ENCODE results near the gene TOR4A. TPM values are rescaled to one million over a fixed set of nuclear protein-coding genes. Genes with fewer than 3 reads are reported as not detected.

Gene TOR4A
- 7.6 TPM for polyA plus RNA-seq (ENCODE audit: insufficient read length)

DNA sequence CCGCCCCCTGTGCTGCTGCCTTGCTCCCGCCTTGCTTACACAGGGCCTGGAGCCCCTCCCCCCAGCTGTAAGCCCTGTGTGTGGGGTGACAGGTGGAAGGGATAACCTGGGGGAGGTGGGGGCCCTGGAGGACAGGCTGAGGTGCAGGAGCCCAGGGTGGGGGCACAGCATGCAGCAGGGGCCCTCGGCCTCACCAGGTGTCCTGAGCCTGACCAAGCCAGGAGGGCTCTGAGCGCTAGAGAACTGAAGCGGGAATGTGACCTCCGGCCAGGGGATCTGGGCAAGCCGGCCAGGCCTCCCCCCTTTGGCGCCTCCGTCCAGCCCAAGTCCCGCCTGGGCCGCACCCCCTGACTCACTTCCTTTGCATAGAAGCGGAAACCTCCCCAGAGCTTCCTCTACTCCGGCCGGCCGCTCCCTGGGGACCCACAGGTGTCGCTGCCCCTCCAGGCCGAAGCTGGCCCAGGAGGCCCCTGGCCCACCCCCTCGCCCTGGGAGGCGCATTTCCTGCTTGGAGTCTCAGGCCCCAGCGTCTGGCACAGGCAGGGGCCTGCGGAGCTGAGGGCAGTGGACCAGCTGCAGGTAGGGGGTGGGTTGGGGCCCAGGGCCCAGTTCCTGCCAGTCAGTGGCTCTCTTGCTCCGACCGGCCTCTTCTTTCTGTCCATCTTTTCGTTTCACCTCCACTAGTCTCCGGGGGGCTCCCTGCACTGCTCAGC, at the start of gene TOR4A:
TOR4A (plus strand) TSS at position 398 of the 713 bp plus-strand sequence. CDS start 964 bp downstream, outside the sequence.
- DNase-seq (ENCODE audit: low read depth) = no peak

DNA sequence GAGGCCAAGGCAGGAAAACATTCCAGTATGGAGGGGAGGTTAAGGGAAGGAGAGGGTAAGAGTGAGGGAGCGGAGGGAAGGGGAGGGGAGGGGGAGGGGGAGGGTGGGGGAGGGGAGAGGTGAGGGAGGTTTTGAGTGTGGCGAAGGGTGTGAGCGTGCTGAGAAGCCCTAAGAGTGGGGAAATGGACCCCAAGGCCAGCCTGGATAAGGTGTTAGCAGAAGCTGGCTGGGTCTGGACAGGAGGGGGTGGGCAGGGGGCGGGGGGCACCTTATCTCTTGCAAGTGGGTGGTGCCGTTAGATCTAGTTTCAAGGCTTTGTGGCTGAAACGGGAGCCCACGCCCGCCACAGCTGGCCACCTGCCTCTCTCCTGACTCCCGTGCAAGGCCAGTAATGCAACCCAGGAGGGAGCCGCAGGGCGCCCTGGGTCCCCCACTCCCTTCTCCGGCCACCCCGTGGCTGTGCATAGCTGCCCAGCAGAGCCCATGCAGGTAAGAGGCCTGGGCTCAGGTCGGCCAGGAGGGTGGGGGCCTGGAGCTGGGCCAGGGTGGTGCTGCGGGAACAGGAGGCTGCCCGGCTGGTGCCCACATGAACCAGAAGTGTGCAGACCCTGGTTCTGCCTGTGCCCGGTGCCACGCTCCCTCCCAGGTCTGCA, 49.5 kb upstream of the TOR4A start:
- no peak for DNase-seq (ENCODE audit: low read depth)

DNA sequence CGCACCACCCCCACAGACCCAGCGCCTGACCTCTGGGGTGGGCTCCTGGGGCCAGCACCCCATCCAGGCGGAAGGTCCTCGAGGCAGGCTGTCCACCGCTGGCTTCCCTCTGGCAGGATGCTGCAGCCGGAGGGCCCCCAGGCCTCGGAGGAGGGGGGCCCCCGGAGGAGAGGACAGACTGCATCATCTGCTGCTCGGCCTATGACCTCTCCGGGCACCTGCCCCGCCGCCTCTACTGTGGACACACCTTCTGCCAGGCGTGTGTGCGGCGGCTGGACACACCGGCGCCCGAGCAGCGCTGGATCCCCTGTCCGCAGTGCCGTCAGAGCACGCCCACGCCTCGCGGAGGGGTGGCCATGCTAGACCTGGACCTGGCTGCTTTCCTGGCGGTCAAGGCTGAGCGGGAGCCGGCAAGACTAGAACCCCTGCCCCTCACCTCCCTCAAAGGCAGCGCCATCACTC, 49.0 kb upstream of the TOR4A start:
- DNase-seq (ENCODE audit: low read depth) = no peak

DNA sequence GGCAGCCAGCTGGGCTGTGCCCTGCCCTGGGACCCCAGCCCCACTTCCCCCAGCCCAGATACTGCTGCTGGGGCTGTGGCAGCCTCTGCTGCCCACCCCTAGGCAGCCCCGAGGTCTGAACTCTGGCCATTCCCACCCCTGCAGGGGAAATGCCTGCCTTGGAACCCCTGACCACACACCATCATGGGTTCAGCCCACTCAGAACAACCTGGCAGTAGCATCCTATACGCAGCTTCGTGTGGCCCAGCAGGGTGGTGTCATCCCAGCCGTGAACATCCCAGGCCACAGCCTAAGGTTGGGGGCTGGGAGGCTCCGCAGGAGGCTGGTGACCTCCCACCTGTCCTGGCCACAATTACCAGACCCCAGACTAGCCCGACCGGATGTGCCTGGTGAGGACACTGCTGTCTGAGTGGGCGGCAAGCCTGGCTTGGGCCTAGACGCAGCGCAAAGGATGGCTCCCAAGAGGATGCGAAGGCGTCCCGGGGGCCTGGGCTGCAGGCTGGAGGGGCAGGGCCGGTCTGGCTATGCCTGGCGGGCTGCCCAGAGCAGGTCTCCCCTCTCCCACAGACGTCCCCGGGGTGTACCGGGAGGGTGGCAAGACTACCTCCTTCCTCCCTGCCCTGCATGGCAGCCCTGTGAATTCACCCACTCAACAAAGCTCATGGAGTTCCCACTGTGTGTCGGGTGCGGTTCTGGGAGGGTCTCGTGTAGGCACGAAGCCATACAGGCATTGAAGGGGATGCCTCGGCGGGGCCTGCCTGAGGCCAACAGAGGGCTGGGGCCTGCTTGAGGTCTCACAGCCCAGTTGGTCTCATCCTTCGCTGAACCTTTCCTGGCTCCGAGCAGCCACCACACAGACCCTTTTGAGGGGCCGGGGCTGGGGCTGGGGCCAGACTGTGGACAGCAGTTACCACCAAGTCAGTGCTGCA, 48.3 kb upstream of the TOR4A start:
- DNase-seq (ENCODE audit: low read depth) = no peak

DNA sequence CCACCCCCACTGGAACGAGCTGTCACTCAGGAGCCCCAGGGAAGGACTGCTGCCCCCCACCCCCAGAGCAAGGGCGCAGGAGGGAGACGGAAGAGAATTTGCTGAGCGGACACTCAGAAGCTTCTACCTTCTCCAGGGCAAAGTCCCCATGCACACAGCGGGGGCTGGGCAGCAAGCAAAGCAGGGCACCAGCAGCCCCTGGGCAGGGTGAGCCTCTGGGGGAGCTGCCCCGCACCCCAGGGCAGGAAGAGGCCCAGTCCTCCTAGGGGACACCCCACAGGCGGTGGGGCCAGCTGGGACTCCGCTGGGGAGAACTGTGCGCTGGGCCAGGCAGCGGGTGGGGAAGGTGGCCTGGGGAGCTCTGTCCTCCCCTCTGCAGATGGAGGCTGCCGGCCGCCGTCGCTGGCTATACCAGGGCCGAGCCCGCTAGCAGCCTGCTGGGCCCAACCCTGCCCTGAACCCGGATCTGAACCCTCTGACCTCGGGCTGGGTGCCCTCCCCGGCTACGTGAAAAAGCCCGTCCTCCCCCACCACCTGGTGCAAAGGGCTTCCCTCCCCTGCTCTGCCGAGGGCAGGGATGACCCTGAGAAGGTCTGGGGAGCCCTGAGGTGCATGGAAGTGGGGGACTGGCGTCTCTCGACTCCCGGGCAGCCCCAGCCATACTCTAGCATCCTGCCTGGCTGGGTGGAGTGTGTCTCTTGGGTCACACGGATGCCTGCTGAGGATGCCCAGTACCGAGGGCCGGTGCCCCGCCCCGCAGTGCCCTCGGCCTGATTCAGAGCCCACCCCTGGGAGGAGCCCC, 47.4 kb upstream of the TOR4A start:
- DNase-seq (ENCODE audit: low read depth) = no peak

DNA sequence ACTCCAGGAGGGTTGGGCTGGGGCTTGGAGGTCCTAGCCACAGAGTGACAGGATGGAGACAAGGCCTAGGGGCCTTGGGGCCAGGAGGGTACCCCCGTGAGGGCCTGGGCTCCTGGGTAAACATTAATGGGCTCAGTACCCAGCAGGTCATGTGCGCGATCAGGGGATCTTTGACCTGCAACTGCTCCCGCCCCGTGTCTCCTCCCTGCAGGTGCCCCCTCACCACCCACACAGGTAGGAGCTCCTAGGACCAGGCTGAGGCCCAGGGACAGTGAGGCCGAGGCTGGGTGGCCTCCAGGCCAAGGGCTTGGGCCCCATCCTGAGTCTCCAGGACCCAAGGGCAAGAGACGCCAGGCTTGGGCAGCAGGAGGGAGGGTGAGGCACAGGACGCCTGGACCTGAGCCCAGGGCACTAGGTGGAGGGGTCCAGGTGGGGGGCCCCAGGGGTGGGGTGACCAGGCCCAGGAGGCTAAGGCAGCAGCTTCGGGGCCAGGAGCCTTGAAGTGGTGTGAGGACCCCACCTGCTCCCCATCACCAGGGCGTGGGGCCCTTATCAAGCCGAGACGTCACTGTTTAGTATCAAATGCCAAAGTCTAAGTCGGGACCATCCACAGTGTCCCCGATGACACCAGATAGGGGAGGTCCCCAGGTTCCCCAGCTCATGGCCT, 46.7 kb upstream of the TOR4A start, which contains the start of gene SLC34A3:
SLC34A3 (plus strand) TSS at position 197 of the 667 bp plus-strand sequence. CDS start 802 bp downstream, outside the sequence.
- no peak for DNase-seq (ENCODE audit: low read depth)

DNA sequence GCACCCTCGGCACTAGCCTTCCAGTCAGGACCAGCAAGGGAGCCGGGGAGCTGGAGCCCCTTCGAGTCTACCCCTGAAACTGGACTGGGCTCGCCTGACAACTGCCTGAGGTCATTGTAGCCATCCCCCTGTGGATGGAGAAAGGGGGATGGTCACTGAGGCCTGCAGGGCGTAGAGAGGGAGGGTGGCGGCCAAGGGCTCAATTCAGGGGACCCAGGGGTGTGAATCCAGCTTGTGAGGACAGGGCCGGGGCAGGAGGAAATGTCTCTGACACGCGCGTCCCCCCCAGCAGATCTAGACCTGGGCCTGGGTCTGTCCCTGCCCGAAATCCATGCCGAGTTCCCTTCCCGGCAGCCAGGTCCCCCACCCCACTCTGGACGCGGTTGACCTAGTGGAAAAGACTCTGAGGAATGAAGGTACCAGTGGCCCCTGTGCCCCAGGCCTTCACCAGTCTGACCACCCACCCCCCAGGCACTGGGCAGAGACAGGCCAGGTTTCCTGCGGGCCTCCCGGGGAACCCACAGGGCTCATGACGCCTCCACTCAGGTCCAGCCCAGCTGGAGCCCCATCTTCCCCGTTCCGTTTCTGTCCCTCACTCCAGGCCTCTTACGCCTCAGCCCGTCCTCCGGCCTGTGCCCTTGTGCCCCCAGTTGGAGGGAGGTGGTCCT, 46.0 kb upstream of the TOR4A start:
- no peak for DNase-seq (ENCODE audit: low read depth)

DNA sequence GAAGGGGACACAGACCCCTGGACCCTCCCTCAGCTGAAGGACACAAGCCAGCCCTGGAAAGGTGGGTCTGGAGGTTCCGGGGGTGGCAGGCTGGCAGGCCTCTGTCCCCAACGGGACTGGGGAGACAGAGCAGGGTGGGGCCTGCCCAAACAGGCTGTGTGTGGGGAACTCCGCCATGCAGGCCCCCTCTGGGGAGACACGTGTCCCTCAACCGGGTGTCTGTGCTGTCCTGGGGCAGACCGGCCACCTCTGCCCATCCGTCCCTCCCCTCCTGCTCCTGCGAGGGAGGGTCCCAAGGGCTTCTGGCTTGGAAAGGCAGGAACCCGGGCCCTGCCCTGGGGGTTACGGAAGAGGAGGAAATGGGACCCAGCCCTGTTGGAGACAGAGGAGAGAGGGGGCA, 45.4 kb upstream of the TOR4A start:
- no peak for DNase-seq (ENCODE audit: low read depth)

DNA sequence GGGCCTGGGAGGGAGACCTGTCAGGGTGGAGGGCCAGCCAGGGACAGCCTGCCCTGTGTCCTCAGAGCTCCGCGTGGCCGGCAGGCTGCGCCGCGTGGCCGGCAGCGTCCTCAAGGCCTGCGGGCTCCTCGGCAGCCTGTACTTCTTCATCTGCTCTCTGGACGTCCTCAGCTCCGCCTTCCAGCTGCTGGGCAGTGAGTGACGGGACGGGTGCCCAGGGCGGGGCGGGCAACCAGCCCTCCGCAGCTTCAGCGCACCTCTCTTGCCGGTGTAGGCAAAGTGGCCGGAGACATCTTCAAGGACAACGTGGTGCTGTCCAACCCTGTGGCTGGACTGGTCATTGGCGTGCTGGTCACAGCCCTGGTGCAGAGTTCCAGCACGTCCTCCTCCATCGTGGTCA, 45.0 kb upstream of the TOR4A start:
- DNase-seq (ENCODE audit: low read depth) = no peak

DNA sequence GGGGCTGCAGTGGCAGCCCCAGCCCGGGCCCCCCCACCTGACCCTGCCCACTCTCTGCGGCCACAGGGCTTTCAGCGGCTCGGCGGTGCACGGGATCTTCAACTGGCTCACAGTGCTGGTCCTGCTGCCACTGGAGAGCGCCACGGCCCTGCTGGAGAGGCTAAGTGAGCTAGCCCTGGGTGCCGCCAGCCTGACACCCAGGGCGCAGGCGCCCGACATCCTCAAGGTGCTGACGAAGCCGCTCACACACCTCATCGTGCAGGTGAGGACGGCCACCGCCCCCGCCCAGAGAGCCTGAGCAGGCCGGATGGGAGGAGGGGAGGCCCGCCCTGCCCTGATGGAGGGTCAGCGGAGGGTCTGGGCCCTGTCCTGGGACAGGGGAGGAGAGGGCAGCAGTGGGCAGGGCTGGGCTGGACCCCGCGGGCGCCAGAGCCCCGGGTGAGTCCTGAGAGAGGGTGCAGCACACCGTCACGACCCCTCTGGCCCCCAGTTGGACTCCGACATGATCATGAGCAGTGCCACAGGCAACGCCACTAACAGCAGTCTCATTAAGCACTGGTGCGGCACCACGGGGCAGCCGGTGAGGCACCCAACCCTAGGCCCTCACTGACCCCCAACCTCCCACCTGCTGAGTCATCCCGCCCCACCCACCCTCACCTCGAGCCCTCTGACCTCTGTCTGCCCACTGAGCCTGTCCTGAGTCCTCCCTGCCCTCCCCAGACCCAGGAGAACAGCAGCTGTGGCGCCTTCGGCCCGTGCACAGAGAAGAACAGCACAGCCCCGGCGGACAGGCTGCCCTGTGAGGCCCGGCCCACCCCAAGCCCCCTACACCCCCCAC, 44.2 kb upstream of the TOR4A start:
- DNase-seq (ENCODE audit: low read depth) = no peak

DNA sequence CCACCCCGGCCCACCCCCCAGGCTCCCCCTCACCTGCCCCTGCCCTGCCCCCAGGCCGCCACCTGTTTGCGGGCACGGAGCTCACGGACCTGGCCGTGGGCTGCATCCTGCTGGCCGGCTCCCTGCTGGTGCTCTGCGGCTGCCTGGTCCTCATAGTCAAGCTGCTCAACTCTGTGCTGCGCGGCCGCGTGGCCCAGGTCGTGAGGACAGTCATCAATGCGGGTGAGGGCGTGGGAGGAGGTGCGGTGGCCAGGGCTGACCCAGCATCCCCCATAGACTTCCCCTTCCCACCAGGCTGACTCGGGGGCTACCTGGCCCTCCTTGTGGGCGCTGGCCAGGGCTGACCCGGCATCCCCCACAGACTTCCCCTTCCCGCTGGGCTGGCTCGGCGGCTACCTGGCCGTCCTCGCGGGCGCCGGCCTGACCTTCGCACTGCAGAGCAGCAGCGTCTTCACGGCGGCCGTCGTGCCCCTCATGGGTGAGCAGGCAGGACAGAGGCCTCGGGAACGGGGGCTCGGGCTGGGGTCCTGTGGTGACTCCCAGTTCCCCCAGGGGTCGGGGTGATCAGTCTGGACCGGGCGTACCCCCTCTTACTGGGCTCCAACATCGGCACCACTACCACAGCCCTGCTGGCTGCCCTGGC, 43.4 kb upstream of the TOR4A start:
- DNase-seq (ENCODE audit: low read depth) = no peak

DNA sequence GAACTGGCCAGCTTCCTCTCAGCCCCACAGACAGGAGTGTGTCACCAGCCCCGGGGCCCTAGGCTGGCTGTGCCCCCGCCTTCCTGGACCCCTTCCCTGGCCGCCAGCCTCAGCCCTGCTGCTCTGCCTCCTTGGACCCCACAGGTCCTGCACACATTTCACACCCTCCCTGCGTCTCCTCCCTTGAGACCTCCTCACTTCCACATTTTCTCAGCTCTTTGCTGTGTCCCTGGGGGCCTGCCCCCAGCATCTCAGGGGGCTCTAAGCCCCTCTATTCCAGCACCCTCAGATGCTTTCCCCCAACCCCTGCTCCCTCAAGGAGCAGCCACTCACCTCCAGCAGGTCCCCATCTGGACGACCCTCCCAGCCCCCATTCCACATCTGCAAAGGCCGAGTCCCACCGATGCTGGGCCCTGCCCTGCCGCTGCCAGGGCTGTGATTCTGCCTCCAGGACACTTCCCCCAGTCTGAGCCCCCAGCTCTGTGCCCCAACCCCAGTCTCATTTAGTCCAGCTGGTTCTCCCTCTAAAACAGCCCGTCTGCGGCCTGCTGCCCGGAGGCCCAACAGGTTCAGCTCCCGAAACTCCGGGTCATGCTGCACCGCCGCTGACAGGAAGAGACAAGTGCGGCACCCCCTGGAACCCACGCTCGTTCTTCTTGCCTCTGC, 42.6 kb upstream of the TOR4A start:
- DNase-seq (ENCODE audit: low read depth) = no peak

DNA sequence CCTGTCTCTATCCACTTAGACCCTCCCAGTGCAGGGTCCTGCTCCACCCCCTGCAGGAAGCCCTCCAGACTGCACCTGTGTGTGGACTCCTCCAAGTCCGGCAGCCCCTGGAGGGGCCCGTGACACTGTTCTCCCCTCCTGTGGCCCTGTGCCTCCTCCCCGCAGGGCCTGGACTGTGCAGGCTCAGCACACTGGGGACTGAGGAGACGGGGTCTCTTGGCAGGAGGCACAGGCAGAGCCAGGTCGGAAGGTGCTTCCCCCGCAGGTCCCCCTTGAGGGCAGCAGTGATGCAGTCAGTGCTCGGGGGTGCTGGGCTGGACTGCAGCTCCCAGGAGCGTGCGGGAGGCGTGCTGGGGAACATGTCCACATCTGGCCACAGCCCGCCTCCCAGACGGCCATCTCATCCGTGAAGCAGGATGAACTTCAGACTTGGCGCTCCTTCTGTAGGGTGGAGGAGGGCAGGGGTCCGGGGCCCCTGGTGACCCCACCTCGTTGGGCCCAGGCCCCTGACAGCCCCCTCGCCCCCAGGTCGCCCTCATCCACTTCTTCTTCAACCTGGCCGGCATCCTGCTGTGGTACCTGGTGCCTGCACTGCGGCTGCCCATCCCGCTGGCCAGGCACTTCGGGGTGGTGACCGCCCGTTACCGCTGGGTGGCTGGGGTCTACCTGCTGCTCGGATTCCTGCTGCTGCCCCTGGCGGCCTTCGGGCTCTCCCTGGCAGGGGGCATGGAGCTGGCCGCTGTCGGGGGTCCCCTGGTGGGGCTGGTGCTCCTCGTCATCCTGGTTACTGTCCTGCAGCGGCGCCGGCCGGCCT, 41.9 kb upstream of the TOR4A start:
- DNase-seq (ENCODE audit: low read depth) = no peak

DNA sequence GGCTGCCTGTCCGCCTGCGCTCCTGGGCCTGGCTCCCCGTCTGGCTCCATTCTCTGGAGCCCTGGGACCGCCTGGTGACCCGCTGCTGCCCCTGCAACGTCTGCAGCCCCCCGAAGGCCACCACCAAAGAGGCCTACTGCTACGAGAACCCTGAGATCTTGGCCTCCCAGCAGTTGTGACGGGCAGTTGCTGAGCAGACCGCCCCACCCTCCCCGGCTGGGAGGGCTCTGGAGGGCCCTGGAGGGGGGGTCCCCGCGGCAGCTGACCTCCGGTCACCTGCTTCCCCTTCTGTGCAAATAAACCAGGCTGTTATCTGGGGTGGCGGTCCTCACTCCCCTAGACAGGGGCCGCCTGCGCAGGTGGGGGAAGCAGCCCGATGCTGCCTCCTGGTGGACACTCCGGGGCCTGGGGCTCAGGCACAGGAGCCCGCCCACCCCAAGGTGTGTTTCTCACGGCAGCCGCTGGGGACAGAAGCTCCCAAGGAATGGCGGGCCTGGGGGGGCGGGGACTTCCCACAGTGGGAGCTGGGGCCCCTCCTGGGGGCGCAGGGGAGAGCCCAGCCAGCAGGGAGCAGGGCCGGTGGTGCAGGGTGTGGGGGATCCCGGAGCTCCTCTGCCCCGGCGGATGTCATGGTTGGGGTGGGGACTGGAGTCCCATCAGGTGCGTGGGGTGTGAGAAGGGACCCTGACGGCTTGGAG, 41.1 kb upstream of the TOR4A start:
- no peak for DNase-seq (ENCODE audit: low read depth)

DNA sequence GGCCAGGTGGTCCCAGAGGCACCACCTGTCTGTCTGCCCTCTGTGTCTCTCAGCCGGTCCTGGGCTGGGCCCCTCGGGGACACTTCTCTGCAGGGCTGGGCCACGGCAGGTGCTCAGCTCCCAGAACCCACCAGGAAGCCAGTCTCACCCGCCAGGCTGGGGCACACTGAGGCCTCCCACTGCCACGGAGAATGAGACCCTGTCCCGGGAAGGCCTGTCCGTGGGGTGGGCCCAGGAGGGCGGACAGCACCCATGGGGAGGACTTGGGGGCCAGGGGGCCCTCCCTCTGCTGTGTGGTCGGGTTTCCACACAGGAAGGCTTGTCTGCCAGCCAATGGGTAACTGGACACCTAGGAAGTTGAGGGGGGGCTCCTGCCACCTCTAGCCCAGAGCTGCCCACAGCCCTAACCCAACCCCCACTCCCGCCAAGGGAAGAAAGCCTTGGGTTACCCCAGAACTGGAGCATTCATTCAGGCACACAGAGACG, 40.5 kb upstream of the TOR4A start:
- DNase-seq (ENCODE audit: low read depth) = no peak
